A549 treated with CORT108297 at 1 μM for 4 hours (cell line): ENCODE measurements around the gene TMEM232. TPM values are rescaled to one million over a fixed set of nuclear protein-coding genes. Genes with fewer than 3 reads are reported as not detected.

Experiments used
- total RNA-seq: library from RNA; stranded (reverse); fragments of 200-300 nt; extraction: Qiagen RNA extraction; gene quantifications from 5 replicates; pipeline ENCODE4 v1.2.3, GENCODE V29; 2022

Gene TMEM232
- total RNA-seq = 0.14 to 0.46 TPM in 2 of 5 replicates, not detected in the others

GRCh38 chr5:110726249-110727024, at the start of gene TMEM232:
Gene TMEM232, minus strand, starts transcription at chr5:110726671. Its CDS starts 59,319 bp downstream, at chr5:110667352.

GRCh38 chr5:110738812-110739651, 12.6 kb upstream of the TMEM232 start, which contains the start of gene SLC25A46:
Gene SLC25A46, plus strand, starts transcription at chr5:110739007. Its CDS starts 113 bp downstream, at chr5:110739120.

Other genes with a start within 250 kb of the TMEM232 start
- gene SLC25A46, start 12.3 kb upstream of the TMEM232 start, total RNA-seq = 27.7 to 33.1 TPM (median 31.1 TPM) in 5 replicates